Parathyroid adenoma (tissue), 2 donors: ENCODE data around the gene ARHGEF19.

Experiments
- H2AFZ ChIP-seq: fragments of 300-600 bp; sonication (generic); one replicate; pipeline ENCODE4 v1.7.0; 2017; ENCODE audit warnings: antibody characterized with exemption, mild to moderate bottlenecking
- H3K27ac ChIP-seq: fragments of 300-600 bp; sonication (generic); one replicate; pipeline ENCODE4 v1.7.0; 2017
- H3K27me3 ChIP-seq: fragments of 300-600 bp; sonication (generic); one replicate; pipeline ENCODE4 v1.7.0; 2017; ENCODE audit warnings: low read length; ENCODE audit not compliant: control insufficient read depth, insufficient read depth
- H3K36me3 ChIP-seq: fragments of 300-600 bp; sonication (generic); one replicate; pipeline ENCODE4 v1.7.0; 2017; ENCODE audit warnings: low read length; ENCODE audit not compliant: control insufficient read depth, insufficient read depth
- H3K4me1 ChIP-seq: fragments of 300-600 bp; sonication (generic); one replicate; pipeline ENCODE4 v1.7.0; 2017; ENCODE audit warnings: control low read depth
- H3K4me2 ChIP-seq: fragments of 300-600 bp; sonication (generic); one replicate; pipeline ENCODE4 v1.7.0; 2017; ENCODE audit warnings: low read length
- H3K4me3 ChIP-seq: fragments of 300-600 bp; sonication (generic); one replicate; pipeline ENCODE4 v1.7.0; 2017; ENCODE audit warnings: low read depth, low read length
- H3K79me2 ChIP-seq: fragments of 300-600 bp; sonication (generic); one replicate; pipeline ENCODE4 v1.7.0; 2017; ENCODE audit warnings: control low read depth
- H3K9ac ChIP-seq: fragments of 300-600 bp; sonication (generic); one replicate; pipeline ENCODE4 v1.7.0; 2017; ENCODE audit warnings: mild to moderate bottlenecking
- H3K9me3 ChIP-seq: fragments of 300-600 bp; sonication (generic); one replicate; pipeline ENCODE4 v1.7.0; 2017; ENCODE audit warnings: low read length; ENCODE audit not compliant: control insufficient read depth
- TF ChIP-seq, protein P1 (sequence below): fragments of 300-600 bp; sonication (generic); IDR thresholded peaks from one replicate; pipeline ENCODE4 v1.7.0; 2017; ENCODE audit warnings: antibody characterized with exemption, mild to moderate bottlenecking
- donor health status: primary hyperparathyroidism.

Gene ARHGEF19

DNA sequence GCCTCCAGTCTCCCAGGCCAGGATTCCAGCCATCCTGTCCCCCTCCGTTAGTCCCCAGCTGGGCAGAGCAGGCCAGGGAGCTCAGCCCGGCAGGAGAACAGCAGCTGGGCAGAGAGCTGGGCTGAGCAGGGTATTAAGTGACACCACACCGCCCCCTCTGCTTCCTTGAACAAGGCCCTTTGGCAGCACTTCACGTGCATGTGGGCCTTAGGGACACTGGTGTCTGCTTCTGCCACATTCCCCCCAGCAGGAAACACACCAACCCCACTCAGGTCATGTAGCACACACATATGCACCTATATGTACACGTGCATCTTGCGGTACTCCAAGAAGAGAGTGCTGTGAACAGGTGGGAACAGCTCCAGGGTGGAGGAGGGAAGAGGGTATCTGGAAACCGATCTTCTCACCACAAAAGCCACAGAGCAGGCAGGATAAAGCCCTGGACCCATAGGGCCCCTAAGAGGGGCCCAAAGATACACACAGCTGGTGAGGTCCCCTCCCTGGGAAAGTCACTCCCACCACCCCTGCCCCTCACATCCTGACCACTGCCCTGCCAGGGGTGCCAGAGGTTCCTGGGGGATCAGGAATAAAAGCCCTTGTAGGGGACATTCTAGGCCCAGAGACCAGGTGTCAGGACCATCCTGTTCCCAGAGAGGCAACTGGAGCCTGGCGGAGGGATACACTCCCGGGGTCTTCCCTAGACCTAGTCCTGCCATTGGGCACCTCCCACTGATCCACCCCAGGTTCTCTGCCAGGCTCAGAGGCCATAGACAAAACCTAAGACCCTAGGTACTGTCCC is 61.1 kb downstream of the ARHGEF19 start:
- no peak overlapping the region for H2AFZ ChIP-seq
- H3K36me3 ChIP-seq, result no peaks in the 10 kb centered on the region
- TF ChIP-seq, protein P1, sequence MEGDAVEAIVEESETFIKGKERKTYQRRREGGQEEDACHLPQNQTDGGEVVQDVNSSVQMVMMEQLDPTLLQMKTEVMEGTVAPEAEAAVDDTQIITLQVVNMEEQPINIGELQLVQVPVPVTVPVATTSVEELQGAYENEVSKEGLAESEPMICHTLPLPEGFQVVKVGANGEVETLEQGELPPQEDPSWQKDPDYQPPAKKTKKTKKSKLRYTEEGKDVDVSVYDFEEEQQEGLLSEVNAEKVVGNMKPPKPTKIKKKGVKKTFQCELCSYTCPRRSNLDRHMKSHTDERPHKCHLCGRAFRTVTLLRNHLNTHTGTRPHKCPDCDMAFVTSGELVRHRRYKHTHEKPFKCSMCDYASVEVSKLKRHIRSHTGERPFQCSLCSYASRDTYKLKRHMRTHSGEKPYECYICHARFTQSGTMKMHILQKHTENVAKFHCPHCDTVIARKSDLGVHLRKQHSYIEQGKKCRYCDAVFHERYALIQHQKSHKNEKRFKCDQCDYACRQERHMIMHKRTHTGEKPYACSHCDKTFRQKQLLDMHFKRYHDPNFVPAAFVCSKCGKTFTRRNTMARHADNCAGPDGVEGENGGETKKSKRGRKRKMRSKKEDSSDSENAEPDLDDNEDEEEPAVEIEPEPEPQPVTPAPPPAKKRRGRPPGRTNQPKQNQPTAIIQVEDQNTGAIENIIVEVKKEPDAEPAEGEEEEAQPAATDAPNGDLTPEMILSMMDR, result no peak
- no peaks in the 10 kb centered on the region for H3K79me2 ChIP-seq
- no peaks in the 10 kb centered on the region for H3K27me3 ChIP-seq
- H3K4me3 ChIP-seq, result no peak overlapping the region
- H3K4me2 ChIP-seq, result no peak overlapping the region
- no peak overlapping the region for H3K9ac ChIP-seq
- H3K4me1 ChIP-seq, result peaks cover 6% of the 10 kb centered on the region
- no peaks in the 10 kb centered on the region for H3K9me3 ChIP-seq
- no peak overlapping the region for H3K27ac ChIP-seq

DNA sequence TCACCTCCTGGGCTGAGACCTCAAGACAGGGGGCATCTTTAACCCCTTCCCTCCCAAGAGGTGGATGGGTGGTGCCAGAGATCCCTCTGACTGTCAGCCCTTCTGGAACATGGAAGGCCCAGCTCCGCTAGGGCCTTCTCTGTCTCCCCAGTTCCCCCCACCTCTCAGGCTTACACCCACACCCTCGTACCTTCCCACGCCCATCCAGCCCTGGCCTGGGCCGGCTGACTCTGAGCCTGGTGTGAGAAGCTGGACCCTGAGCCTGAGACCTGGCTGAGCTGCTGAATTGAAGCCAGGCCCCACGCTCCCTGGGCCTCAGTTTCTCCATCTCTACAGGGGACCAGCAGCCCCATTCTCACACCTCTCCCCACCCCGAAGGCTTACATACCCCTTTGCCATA is 61.9 kb downstream of the ARHGEF19 start:
- Histone ChIP-seq H3K79me2 (no peaks in the 10 kb centered on the region), H2AFZ (no peak overlapping the region), H3K4me1 (peaks cover 13% of the 10 kb centered on the region), H3K9ac (no peak overlapping the region), H3K36me3 (no peaks in the 10 kb centered on the region), H3K4me2 (no peak overlapping the region), H3K27ac (no peak overlapping the region), H3K4me3 (no peak overlapping the region), H3K27me3 (no peaks in the 10 kb centered on the region), H3K9me3 (no peaks in the 10 kb centered on the region)
- TF ChIP-seq, protein P1, result no peak

GRCh38 chr1:16149702-16150488 is 62.6 kb downstream of the ARHGEF19 start:
- Histone ChIP-seq H3K27ac (no peak overlapping the region), H3K36me3 (no peaks in the 10 kb centered on the region), H3K9ac (no peak overlapping the region), H3K27me3 (no peaks in the 10 kb centered on the region), H3K4me2 (no peak overlapping the region), H3K4me1 (peaks cover 16% of the 10 kb centered on the region), H2AFZ (no peak overlapping the region), H3K79me2 (no peaks in the 10 kb centered on the region), H3K4me3 (no peak overlapping the region), H3K9me3 (no peaks in the 10 kb centered on the region)
- TF ChIP-seq, protein P1, result no peak

- H3K27ac ChIP-seq, result no peak overlapping the region
- H3K4me1 ChIP-seq, result peaks cover 18% of the 10 kb centered on the region
Observed at GRCh38 chr1:16149146-16149545, 63.3 kb downstream of the ARHGEF19 start.

More at GRCh38 chr1:16149146-16149545, 63.3 kb downstream of the ARHGEF19 start:
- no peak overlapping the region for H3K4me3 ChIP-seq
- H3K79me2 ChIP-seq, result no peaks in the 10 kb centered on the region
- H3K27me3 ChIP-seq, result no peaks in the 10 kb centered on the region
- H3K9ac ChIP-seq, result no peak overlapping the region
- TF ChIP-seq, protein P1, result no peak
- H3K9me3 ChIP-seq, result no peaks in the 10 kb centered on the region
- no peaks in the 10 kb centered on the region for H3K36me3 ChIP-seq
- no peak overlapping the region for H3K4me2 ChIP-seq
- H2AFZ ChIP-seq, result no peak overlapping the region
